ENCODE data around the gene DNMT3A.

Gene DNMT3A

GRCh38 chr2:25316101-25316500, 25.6 kb downstream of the DNMT3A start:
- no peaks in the 10 kb centered on the region for H3K27me3 ChIP-seq (replicated peaks; ENCODE audit: control insufficient read depth, insufficient read depth, low read length, poor library complexity, severe bottlenecking)
- H3K36me3 ChIP-seq (ENCODE audit: control insufficient read depth, insufficient read depth, low read length) = peaks cover 8% of the 10 kb centered on the region
- H3K4me1 ChIP-seq (ENCODE audit: control insufficient read depth, insufficient read depth, low read length, poor library complexity, severe bottlenecking) = peaks cover 48% of the 10 kb centered on the region
- H3K4me3 ChIP-seq (ENCODE audit: insufficient read depth, low read depth, low read length, poor library complexity, severe bottlenecking) = no peak overlapping the region
- H3K9me3 ChIP-seq (ENCODE audit: control insufficient read depth, low read length) = no peaks in the 10 kb centered on the region
- DNase-seq = no peak
- H3K27ac ChIP-seq (ENCODE audit: insufficient read depth, low read length, poor library complexity, severe bottlenecking) = peak overlapping the region; percentile 34

GRCh38 chr2:25315316-25315680, 26.4 kb downstream of the DNMT3A start:
- peaks cover 48% of the 10 kb centered on the region for H3K4me1 ChIP-seq (ENCODE audit: control insufficient read depth, insufficient read depth, low read length, poor library complexity, severe bottlenecking)
- peak overlapping the region; percentile 69 for H3K27ac ChIP-seq (ENCODE audit: insufficient read depth, low read length, poor library complexity, severe bottlenecking)

GRCh38 chr2:25314514-25315315, 27.0 kb downstream of the DNMT3A start:
- H3K4me3 ChIP-seq (ENCODE audit: insufficient read depth, low read depth, low read length, poor library complexity, severe bottlenecking) = peak overlapping the region; percentile 44
- H3K36me3 ChIP-seq (ENCODE audit: control insufficient read depth, insufficient read depth, low read length) = peaks cover 8% of the 10 kb centered on the region
- H3K9me3 ChIP-seq (ENCODE audit: control insufficient read depth, low read length) = no peaks in the 10 kb centered on the region
- H3K27ac ChIP-seq (ENCODE audit: insufficient read depth, low read length, poor library complexity, severe bottlenecking) = peak overlapping the region; percentile 69
- H3K27me3 ChIP-seq (replicated peaks; ENCODE audit: control insufficient read depth, insufficient read depth, low read length, poor library complexity, severe bottlenecking) = no peaks in the 10 kb centered on the region
- DNase-seq = peak; percentile 44 to 56 (median 52)
- peaks cover 48% of the 10 kb centered on the region for H3K4me1 ChIP-seq (ENCODE audit: control insufficient read depth, insufficient read depth, low read length, poor library complexity, severe bottlenecking)

More at GRCh38 chr2:25315316-25315680, 26.4 kb downstream of the DNMT3A start:
- no peak overlapping the region for H3K4me3 ChIP-seq (ENCODE audit: insufficient read depth, low read depth, low read length, poor library complexity, severe bottlenecking)
- H3K36me3 ChIP-seq (ENCODE audit: control insufficient read depth, insufficient read depth, low read length) = peaks cover 8% of the 10 kb centered on the region
- no peak for DNase-seq
- no peaks in the 10 kb centered on the region for H3K9me3 ChIP-seq (ENCODE audit: control insufficient read depth, low read length)
- H3K27me3 ChIP-seq (replicated peaks; ENCODE audit: control insufficient read depth, insufficient read depth, low read length, poor library complexity, severe bottlenecking) = no peaks in the 10 kb centered on the region

GRCh38 chr2:25313711-25314513, 27.8 kb downstream of the DNMT3A start:
- Histone ChIP-seq H3K4me1 (ENCODE audit: control insufficient read depth, insufficient read depth, low read length, poor library complexity, severe bottlenecking) (peaks cover 48% of the 10 kb centered on the region), H3K9me3 (ENCODE audit: control insufficient read depth, low read length) (no peaks in the 10 kb centered on the region), H3K27me3 (replicated peaks; ENCODE audit: control insufficient read depth, insufficient read depth, low read length, poor library complexity, severe bottlenecking) (no peaks in the 10 kb centered on the region), H3K36me3 (ENCODE audit: control insufficient read depth, insufficient read depth, low read length) (peaks cover 8% of the 10 kb centered on the region), H3K27ac (ENCODE audit: insufficient read depth, low read length, poor library complexity, severe bottlenecking) (peak overlapping the region; percentile 69), H3K4me3 (ENCODE audit: insufficient read depth, low read depth, low read length, poor library complexity, severe bottlenecking) (peak overlapping the region; percentile 44)
- no peak for DNase-seq

GRCh38 chr2:25312958-25313710, 28.6 kb downstream of the DNMT3A start:
- peaks cover 13% of the 10 kb centered on the region for H3K36me3 ChIP-seq (ENCODE audit: control insufficient read depth, insufficient read depth, low read length)
- peak overlapping the region; percentile 44 for H3K4me3 ChIP-seq (ENCODE audit: insufficient read depth, low read depth, low read length, poor library complexity, severe bottlenecking)
- H3K27ac ChIP-seq (ENCODE audit: insufficient read depth, low read length, poor library complexity, severe bottlenecking) = peak overlapping the region; percentile 69
- no peaks in the 10 kb centered on the region for H3K27me3 ChIP-seq (replicated peaks; ENCODE audit: control insufficient read depth, insufficient read depth, low read length, poor library complexity, severe bottlenecking)
- H3K4me1 ChIP-seq (ENCODE audit: control insufficient read depth, insufficient read depth, low read length, poor library complexity, severe bottlenecking) = peaks cover 48% of the 10 kb centered on the region
- DNase-seq = no peak
- no peaks in the 10 kb centered on the region for H3K9me3 ChIP-seq (ENCODE audit: control insufficient read depth, low read length)

- Histone ChIP-seq H3K4me1 (ENCODE audit: control insufficient read depth, insufficient read depth, low read length, poor library complexity, severe bottlenecking) (peaks cover 48% of the 10 kb centered on the region), H3K27me3 (replicated peaks; ENCODE audit: control insufficient read depth, insufficient read depth, low read length, poor library complexity, severe bottlenecking) (no peaks in the 10 kb centered on the region), H3K9me3 (ENCODE audit: control insufficient read depth, low read length) (no peaks in the 10 kb centered on the region), H3K4me3 (ENCODE audit: insufficient read depth, low read depth, low read length, poor library complexity, severe bottlenecking) (no peak overlapping the region), H3K27ac (ENCODE audit: insufficient read depth, low read length, poor library complexity, severe bottlenecking) (no peak overlapping the region), H3K36me3 (ENCODE audit: control insufficient read depth, insufficient read depth, low read length) (peaks cover 19% of the 10 kb centered on the region)
- DNase-seq = no peak
Observed at GRCh38 chr2:25311865-25312575, 29.7 kb downstream of the DNMT3A start.

GRCh38 chr2:25310965-25311864, 30.5 kb downstream of the DNMT3A start:
- Histone ChIP-seq H3K27ac (ENCODE audit: insufficient read depth, low read length, poor library complexity, severe bottlenecking) (no peak overlapping the region), H3K36me3 (ENCODE audit: control insufficient read depth, insufficient read depth, low read length) (peaks cover 25% of the 10 kb centered on the region)

GRCh38 chr2:25310709-25310964, 31.1 kb downstream of the DNMT3A start:
- Histone ChIP-seq H3K36me3 (ENCODE audit: control insufficient read depth, insufficient read depth, low read length) (peaks cover 25% of the 10 kb centered on the region), H3K4me3 (ENCODE audit: insufficient read depth, low read depth, low read length, poor library complexity, severe bottlenecking) (no peak overlapping the region), H3K9me3 (ENCODE audit: control insufficient read depth, low read length) (no peaks in the 10 kb centered on the region), H3K4me1 (ENCODE audit: control insufficient read depth, insufficient read depth, low read length, poor library complexity, severe bottlenecking) (peaks cover 43% of the 10 kb centered on the region), H3K27me3 (replicated peaks; ENCODE audit: control insufficient read depth, insufficient read depth, low read length, poor library complexity, severe bottlenecking) (no peaks in the 10 kb centered on the region), H3K27ac (ENCODE audit: insufficient read depth, low read length, poor library complexity, severe bottlenecking) (no peak overlapping the region)
- DNase-seq = no peak

More at GRCh38 chr2:25310965-25311864, 30.5 kb downstream of the DNMT3A start:
- Histone ChIP-seq H3K4me3 (ENCODE audit: insufficient read depth, low read depth, low read length, poor library complexity, severe bottlenecking) (no peak overlapping the region), H3K9me3 (ENCODE audit: control insufficient read depth, low read length) (no peaks in the 10 kb centered on the region), H3K4me1 (ENCODE audit: control insufficient read depth, insufficient read depth, low read length, poor library complexity, severe bottlenecking) (peaks cover 43% of the 10 kb centered on the region), H3K27me3 (replicated peaks; ENCODE audit: control insufficient read depth, insufficient read depth, low read length, poor library complexity, severe bottlenecking) (no peaks in the 10 kb centered on the region)
- DNase-seq = no peak

GRCh38 chr2:25309402-25309801, 32.3 kb downstream of the DNMT3A start:
- no peak overlapping the region for H3K27ac ChIP-seq (ENCODE audit: insufficient read depth, low read length, poor library complexity, severe bottlenecking)
- no peak overlapping the region for H3K4me3 ChIP-seq (ENCODE audit: insufficient read depth, low read depth, low read length, poor library complexity, severe bottlenecking)
- H3K9me3 ChIP-seq (ENCODE audit: control insufficient read depth, low read length) = no peaks in the 10 kb centered on the region
- H3K36me3 ChIP-seq (ENCODE audit: control insufficient read depth, insufficient read depth, low read length) = peaks cover 25% of the 10 kb centered on the region
- H3K27me3 ChIP-seq (replicated peaks; ENCODE audit: control insufficient read depth, insufficient read depth, low read length, poor library complexity, severe bottlenecking) = no peaks in the 10 kb centered on the region
- peaks cover 40% of the 10 kb centered on the region for H3K4me1 ChIP-seq (ENCODE audit: control insufficient read depth, insufficient read depth, low read length, poor library complexity, severe bottlenecking)
- peak in 2 of 3 donors; percentile 25 to 34 for DNase-seq
